GM21825 (cell line): Measurements from ENCODE around the gene CFAP46.
"Not testable (repeated sequence)": the region's sequence is repeated elsewhere in the genome, so short reads cannot be mapped to it uniquely, and the experiment has no call there.

Experiments
- ATAC-seq: cut with Tn5 transposase; IDR thresholded peaks from one replicate; pipeline ENCODE4 v1.9.1; 2021; ENCODE audit warnings: mild to moderate bottlenecking, moderate library complexity; ENCODE audit not compliant: unreplicated experiment

The CFAP46 gene

DNA sequence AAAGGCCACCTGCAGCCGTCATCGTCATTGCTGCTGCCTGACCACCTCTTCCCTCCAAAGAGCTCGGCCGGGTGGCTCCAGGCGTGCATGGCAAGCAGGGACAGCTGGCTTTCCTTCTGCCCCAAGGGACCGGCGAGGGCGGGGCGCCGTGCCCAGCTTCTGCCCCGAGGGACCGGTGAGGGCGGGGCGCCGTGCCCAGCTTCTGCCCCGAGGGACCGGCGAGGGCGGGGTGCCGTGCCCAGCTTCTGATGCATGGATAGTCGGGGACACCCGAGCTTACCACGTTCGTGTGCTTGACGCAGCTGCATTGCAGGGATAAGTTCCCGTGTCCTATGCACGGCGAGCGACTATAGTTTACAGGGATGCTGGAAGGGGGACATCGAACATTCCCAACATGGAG, 27.0 kb downstream of the CFAP46 start:
- ATAC-seq = no peak

- no peak for ATAC-seq
These were observed 27.6 kb downstream of the CFAP46 start for GRCh38 chr10:132914732-132915131.

GRCh38 chr10:132913559-132914115, 28.7 kb downstream of the CFAP46 start:
- ATAC-seq = no peak

GRCh38 chr10:132912713-132913558, 29.4 kb downstream of the CFAP46 start:
- no peak for ATAC-seq

DNA sequence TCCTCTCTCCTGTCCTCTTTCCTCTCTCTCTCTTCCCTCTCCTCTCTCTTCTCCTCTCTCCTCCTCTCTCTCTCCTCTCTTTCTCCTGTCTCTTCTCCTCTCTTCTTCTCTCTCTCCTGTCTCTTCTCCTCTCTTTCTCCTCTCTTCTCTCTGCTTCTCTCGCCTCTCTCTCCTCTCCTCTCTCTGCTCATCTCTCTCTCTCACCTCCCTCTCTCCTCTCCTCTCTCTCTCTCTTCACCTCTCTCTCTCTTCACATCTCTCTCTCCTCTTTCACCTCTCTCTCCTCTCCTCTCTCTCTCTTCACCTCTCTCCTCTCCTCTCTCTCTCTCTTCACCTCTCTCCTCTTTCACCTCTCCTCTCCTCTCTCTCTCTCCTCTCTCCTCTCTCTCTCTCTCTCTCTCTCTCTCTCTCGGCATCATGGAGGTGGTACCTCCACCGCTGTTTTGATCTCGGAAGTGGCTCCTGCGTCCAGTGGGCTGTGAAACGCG, 30.1 kb downstream of the CFAP46 start:
- no peak for ATAC-seq

DNA sequence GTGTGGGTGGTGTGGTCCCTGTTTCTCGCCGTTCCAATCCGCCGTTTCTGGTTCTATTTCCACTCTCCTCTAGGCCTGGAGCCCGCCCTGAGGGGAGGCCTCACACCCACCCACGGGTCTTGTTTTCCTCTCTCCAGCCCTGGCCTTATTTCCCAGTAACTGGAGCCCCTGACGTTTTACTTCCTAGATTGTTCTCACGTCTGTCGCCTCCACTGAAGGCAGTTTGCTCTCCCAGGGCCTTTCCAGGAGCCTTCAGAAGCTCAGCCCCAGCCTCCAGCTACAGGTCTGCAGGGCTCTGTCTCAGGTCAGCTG, 30.6 kb downstream of the CFAP46 start:
- ATAC-seq = no peak

GRCh38 chr10:132910901-132911785, 31.2 kb downstream of the CFAP46 start:
- ATAC-seq = no peak

GRCh38 chr10:132910186-132910880, 32.0 kb downstream of the CFAP46 start:
- no peak for ATAC-seq

DNA sequence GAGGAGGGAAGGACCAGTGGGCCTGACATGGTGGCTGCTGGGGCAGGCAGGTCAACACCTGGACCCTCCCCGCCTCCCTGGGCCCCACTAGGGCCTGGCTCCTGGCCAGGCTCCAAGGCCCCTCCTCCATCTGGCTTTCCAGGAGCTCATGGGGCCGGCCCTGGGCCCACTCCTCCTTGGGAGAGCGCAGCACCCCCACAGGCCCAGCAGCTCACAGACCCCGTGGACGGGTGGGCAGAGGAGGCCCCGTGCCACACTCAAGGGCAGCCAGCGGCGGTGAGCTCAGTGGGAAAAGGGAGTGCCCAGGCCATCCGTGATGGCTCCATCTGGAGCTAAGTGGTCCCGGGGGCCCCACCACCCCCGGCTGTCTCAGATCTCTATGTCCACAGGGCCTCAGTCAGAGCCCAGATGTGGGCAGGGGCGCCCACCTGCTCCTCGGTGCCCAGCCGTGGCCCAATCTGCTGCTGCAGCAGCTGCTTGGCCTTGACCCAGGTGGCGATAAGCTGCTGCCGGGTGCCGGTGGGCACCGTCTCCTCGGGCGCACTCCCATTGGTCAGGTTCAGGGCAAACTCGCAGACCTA, 32.8 kb downstream of the CFAP46 start:
- no peak for ATAC-seq

- no peak for ATAC-seq
These were observed 33.6 kb downstream of the CFAP46 start for GRCh38 chr10:132908621-132909295.

DNA sequence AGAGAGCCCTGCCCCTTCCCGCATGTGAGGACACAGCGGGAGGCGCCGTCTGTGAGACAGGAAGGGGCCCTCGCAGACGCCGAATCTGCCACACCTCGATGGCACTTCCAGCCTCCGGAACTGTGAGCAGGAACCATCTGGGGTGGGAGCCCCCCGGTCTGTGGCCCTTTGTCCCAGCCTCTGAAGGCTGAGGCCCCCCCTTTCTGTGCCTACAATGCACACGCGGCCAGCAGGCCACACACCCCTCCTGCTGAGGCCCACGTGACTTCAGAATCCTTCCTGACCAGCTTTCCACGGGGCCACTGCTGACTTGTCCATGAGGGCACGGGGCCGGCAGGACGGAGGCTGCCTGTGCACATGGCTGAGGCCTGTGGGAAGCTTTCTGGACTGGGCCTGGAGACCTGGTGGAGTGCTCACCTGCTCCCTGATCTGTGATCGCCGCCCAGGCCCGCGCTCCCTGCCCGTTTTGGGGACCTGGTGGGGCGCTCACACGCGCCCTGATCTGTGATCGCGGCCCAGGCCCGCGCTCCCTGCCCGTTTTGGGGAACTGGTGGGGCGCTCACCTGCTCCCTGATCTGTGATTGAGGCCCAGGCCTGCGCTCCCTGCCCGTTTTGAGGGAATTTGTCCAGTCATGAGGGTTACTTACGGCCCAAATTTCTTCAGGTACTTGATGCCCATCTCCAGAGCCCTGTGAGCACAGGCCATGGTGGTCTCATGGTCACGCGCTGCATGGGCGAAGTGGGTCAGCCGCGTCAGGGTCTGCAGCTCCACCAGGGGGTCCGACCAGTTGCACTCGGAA, 34.3 kb downstream of the CFAP46 start:
- ATAC-seq = no peak

DNA sequence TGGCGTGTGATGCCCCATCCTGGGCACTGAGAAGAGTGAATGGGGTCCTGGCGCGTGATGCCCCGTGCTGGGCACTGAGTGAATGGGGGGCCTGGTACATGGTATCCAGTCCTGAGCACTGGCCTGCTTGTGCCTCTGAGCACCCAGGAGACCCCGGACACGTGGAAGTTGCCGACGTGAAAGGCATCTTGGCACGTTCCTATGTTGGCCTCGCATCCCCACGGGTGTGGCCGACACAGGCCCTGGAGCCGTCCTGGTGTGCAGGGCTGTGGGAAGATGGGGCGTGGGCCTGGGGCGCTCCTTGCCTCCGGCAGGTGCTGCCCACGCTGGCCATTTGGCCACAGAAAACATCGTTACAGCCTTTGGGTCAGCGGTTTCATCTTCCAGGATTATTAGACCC, 35.5 kb downstream of the CFAP46 start:
- no peak for ATAC-seq

DNA sequence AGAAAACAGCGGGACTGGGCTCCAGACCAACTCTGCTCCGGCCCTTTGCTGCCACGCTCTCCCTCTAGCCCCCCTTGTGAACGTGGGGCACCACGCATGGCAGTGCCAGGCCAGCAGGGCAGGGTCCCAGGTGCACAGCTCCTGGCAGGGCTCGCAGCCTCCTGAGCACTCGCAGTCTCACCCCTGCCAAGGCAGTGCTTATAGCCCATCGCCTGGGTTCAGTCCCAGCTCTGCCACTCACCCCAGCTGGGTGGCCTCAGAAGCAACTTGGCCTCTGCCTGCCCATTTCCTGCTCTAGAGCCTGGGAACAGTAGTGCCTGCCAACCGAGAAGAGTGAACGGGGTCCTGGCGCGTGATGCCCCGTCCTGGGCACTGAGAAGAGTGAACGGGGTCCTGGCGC, 36.3 kb downstream of the CFAP46 start:
- no peak for ATAC-seq

GRCh38 chr10:132905661-132906060, 36.7 kb downstream of the CFAP46 start:
- ATAC-seq = no peak

DNA sequence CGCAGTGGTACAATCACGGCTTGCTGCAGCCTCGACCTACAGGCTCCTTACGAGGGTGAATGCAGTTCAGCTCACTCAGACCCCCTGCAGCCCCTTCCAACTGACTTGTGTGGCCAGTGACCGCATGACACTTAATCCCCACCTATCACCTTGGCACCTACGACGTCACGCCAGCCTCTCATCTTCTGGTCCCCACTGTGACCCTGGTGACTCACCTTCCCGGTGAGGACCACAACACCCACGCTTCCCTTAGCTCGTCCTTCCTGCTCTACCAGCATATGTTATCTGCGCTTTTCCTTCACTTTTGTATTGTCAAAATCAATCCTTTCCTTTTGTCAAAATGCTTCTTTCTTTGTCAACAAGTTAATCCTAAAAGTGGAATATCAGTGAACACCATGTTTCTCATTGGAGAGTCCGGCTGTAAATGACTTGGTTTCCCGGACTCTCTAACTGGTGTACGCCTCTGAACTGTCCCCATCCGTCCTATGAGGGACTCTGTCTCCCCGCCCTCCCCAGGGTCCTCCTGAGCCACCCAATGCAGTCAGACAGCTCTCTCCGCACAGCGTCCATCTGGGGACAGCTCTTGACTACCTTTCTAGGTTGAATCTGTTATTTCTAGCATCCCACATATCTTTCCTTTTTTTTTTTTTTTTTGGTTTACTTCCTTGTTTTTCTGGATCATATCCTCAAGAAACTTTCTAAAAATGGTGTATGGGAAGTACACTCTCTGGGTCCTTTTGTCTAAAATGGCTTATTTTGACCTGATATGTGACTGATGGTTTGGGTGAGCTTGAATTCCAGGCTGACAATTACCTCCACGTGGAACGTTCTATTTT, 37.3 kb downstream of the CFAP46 start:
- ATAC-seq = no peak

DNA sequence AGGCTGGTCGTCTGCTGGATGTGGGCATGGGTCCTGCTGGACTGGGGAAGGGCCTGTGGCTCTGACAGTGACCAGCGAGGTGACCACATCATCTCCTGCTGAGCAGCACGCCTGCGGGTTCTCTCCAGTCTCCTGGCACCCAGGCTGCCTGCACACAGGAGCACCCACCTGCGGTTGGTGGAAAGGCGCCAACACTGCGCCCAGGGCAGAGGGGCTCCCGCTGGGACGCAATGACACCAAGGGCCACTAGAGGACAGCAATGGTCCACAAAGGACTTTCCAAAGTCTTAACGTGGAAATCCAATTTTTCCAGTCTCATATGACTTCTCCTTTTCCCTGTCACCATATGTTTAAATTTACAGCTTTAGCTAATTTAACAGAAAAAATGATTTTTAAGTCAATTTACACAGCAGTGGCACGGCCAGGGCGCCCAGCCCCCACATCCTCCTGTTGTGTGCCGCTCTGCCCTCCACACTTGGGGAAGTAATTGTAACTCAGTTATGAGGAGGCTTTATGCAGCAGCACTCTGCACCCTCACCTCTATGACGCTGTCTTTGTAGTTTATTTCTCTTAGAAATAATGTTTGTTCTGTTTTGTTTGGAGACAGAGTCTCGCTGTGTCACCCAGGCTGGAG, 38.1 kb downstream of the CFAP46 start:
- no peak for ATAC-seq

DNA sequence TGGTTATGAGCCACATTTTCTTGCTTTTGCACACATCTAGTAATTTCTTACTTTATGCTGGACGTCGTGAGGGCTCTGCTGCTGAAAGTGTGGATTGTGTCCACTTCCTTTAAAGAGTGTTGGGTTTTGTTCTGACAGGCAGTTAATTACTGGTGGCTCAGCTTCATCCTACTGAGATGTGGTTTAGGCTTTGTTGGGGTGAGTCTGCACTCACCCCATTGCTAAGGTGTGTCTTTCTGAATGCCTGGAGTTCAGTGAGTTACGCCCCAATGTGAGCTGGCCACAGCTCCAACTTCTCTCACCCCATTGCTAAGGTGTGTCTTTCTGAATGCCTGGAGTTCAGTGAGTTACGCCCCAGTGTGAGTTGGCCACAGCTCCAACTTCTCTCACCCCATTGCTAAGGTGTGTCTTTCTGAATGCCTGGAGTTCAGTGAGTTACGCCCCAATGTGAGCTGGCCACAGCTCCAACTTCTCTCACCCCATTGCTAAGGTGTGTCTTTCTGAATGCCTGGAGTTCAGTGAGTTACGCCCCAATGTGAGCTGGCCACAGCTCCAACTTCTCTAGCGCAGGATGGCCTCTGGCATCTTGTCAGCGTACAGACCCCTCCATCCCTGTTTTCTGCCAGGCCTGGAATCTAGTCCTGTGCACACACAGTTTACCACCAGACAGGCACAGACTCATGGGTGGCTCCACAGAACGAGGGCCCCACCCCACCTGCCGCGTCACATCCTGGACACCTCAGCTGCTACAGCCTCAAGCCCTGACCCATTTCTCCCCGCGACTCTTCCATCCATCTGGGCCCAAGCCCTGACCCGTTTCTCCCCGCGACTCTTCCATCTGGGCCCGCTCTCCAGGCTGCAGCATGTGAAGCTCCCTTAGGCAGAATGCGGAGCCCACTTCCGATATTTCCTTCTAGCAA, 39.5 kb downstream of the CFAP46 start:
- ATAC-seq = not testable (repeated sequence)
